Liver (tissue), 9 donors: ENCODE data around the gene ARHGAP6. TPM values are rescaled to one million over a fixed set of nuclear protein-coding genes. Genes with fewer than 3 reads are reported as not detected.

Experiments
- DNase-seq: peaks from one replicate; pipeline ENCODE4 v3.0.0-alpha.2; 2017; ENCODE audit warnings: low spot score
- H3K27ac ChIP-seq, 2 donors: one replicate each; pipeline ENCODE4 v1.7.0; 2013; ENCODE audit warnings: inconsistent platforms in 2 of 2, low read length in 2 of 2, control low read depth in 1 of 2, low read depth in 1 of 2, mild to moderate bottlenecking in 1 of 2
- H3K27me3 ChIP-seq, 4 donors: one replicate each; pipeline versions ENCODE4 v1.6.1 to v1.7.0; 2013; ENCODE audit warnings: low read length in 3 of 4, inconsistent platforms in 1 of 4, mild to moderate bottlenecking in 1 of 4, moderate library complexity in 1 of 4; ENCODE audit not compliant: control insufficient read depth in 4 of 4, insufficient read depth in 4 of 4
- H3K36me3 ChIP-seq, 4 donors: one replicate each; pipeline versions ENCODE4 v1.6.1 to v1.7.0; 2013; ENCODE audit warnings: low read length in 3 of 4, mild to moderate bottlenecking in 3 of 4, low read depth in 1 of 4, moderate library complexity in 1 of 4; ENCODE audit not compliant: control insufficient read depth in 4 of 4, insufficient read depth in 3 of 4
- H3K4me1 ChIP-seq, 4 donors: one replicate each; pipeline versions ENCODE4 v1.6.1 to v1.7.0; 2013; ENCODE audit warnings: low read length in 3 of 4, mild to moderate bottlenecking in 3 of 4, moderate library complexity in 1 of 4; ENCODE audit not compliant: control insufficient read depth in 4 of 4, insufficient read depth in 4 of 4
- H3K4me3 ChIP-seq, 3 donors: one replicate each; pipeline versions ENCODE4 v1.6.1 to v1.7.0; 2013; ENCODE audit warnings: low read length in 3 of 3, control low read depth in 1 of 3, low read depth in 1 of 3, mild to moderate bottlenecking in 1 of 3
- H3K9ac ChIP-seq, 2 donors: one replicate each; pipeline ENCODE4 v1.7.0; 2013; ENCODE audit warnings: low read length in 2 of 2, mild to moderate bottlenecking in 2 of 2, moderate library complexity in 2 of 2, control low read depth in 1 of 2, low read depth in 1 of 2
- H3K9me3 ChIP-seq, 4 donors: one replicate each; pipeline versions ENCODE4 v1.6.1 to v1.7.0; 2013; ENCODE audit warnings: low read length in 3 of 4; ENCODE audit not compliant: control insufficient read depth in 4 of 4
- EGR1 ChIP-seq, 2 donors: IDR thresholded peaks; 2 replicates each; pipeline ENCODE4 v1.6.1; 2016 to 2018; ENCODE audit warnings: antibody characterized with exemption in 2 of 2, low read depth in 2 of 2
- FOXA1 ChIP-seq: IDR thresholded peaks from 2 replicates; pipeline ENCODE4 v1.6.1; 2016; ENCODE audit warnings: antibody characterized with exemption
- FOXA2 ChIP-seq: IDR thresholded peaks from 2 replicates; pipeline ENCODE4 v1.6.1; 2016; ENCODE audit warnings: antibody characterized with exemption
- GABPA ChIP-seq, 2 donors: IDR thresholded peaks in 1 of 2; conservative IDR thresholded peaks in 1 of 2; 2 replicates each; pipeline ENCODE4 v1.6.1; 2016; ENCODE audit warnings: antibody characterized with exemption in 2 of 2, mild to moderate bottlenecking in 1 of 2, moderate library complexity in 1 of 2
- HNF4A ChIP-seq, 2 donors: conservative IDR thresholded peaks; 2 replicates each; pipeline ENCODE4 v1.6.1; 2016; ENCODE audit warnings: antibody characterized with exemption in 2 of 2, mild to moderate bottlenecking in 2 of 2
- HNF4G ChIP-seq: IDR thresholded peaks from 2 replicates; pipeline ENCODE4 v1.6.1; 2016; ENCODE audit warnings: antibody characterized with exemption
- RAD21 ChIP-seq, 2 donors: IDR thresholded peaks; 2 replicates each; pipeline ENCODE4 v1.6.1; 2016; ENCODE audit warnings: antibody characterized with exemption in 2 of 2, mild to moderate bottlenecking in 2 of 2
- RXRA ChIP-seq, 2 donors: IDR thresholded peaks; 2 replicates each; pipeline ENCODE4 v1.6.1; 2017 to 2018; ENCODE audit warnings: antibody characterized with exemption in 2 of 2, mild to moderate bottlenecking in 1 of 2
- SP1 ChIP-seq: IDR thresholded peaks from 2 replicates; pipeline ENCODE4 v1.6.1; 2018; ENCODE audit warnings: antibody characterized with exemption, mild to moderate bottlenecking
- TAF1 ChIP-seq: conservative IDR thresholded peaks from 2 replicates; pipeline ENCODE4 v1.6.1; 2016; ENCODE audit warnings: antibody characterized with exemption, mild to moderate bottlenecking
- YY1 ChIP-seq: IDR thresholded peaks from 2 replicates; pipeline ENCODE4 v1.6.1; 2016; ENCODE audit warnings: antibody characterized with exemption, mild to moderate bottlenecking
- ZBTB33 ChIP-seq: IDR thresholded peaks from 2 replicates; pipeline ENCODE4 v1.6.1; 2016; ENCODE audit warnings: antibody characterized with exemption
- WGBS: extraction: QIAGEN DNeasy Blood & Tissue Kit; methylation state at CpG from one replicate; pipeline ENCODE4 v1.1.7; 2013; 5-methylcytosine and 5-hydroxymethylcytosine counted together
- polyA plus RNA-seq, 2 donors: library from polyadenylated mRNA; stranded (reverse) in 1 of 2; unstranded in 1 of 2; fragments of 200-250 nt in 1 of 2; fragments of >200 nt in 1 of 2; fragmentation: Nextera tagmentation in 1 of 2; extraction: Ambion mirVana in 1 of 2; gene quantifications; one replicate each; pipeline versions ENCODE4 v1.2.1 to v1.2.3, GENCODE V29; 2013 to 2015
- total RNA-seq, 2 donors: library from RNA; depleted of rRNA; stranded (reverse); fragments of >200 nt; gene quantifications; one replicate each; pipeline ENCODE4 v1.2.3, GENCODE V29; 2014
- TF ChIP-seq, protein P1 (sequence below): IDR thresholded peaks from 2 replicates; pipeline ENCODE4 v1.6.1; 2016; ENCODE audit warnings: antibody characterized with exemption
- TF ChIP-seq, protein P2 (sequence below): IDR thresholded peaks from 2 replicates; pipeline ENCODE4 v1.6.1; 2016; ENCODE audit warnings: antibody characterized with exemption, mild to moderate bottlenecking
- donor health status: healthy.
- donor health status: healthy.
- donor health status: healthy.
- donor health status: healthy.
- donor health status: healthy.

The ARHGAP6 gene
- total and polyA plus RNA-seq, 4 donors, result 0.10 to 2.2 (median 0.65) TPM

GRCh38 chrX:11465648-11466411, 199.9 kb downstream of the ARHGAP6 start:
- H3K9me3 ChIP-seq, result peaks cover 0 to 2% (median 0%) of the 10 kb centered on the region in 4 donors
- DNase-seq, result no peak
- H3K9ac ChIP-seq, result no peak overlapping the region
- H3K27me3 ChIP-seq, result no peaks in the 10 kb centered on the region
- 84% methylated on average over 5 of the region's 5 CpGs for WGBS
- no peak overlapping the region for H3K27ac ChIP-seq
- TF ChIP-seq ZBTB33 (no peak), GABPA (IDR thresholded peaks at IDR 0.05 in 1 of 2, conservative IDR thresholded peaks at IDR 0.05 in 1 of 2) (no peak), RXRA (IDR thresholded peaks at IDR 0.05) (no peak), TAF1 (no peak)
- TF ChIP-seq, protein P1, sequence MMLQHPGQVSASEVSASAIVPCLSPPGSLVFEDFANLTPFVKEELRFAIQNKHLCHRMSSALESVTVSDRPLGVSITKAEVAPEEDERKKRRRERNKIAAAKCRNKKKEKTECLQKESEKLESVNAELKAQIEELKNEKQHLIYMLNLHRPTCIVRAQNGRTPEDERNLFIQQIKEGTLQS, result no peak
- peaks cover 0 to 4% (median 0%) of the 10 kb centered on the region in 4 donors for H3K4me1 ChIP-seq
- H3K36me3 ChIP-seq, result no peaks in the 10 kb centered on the region
- no peak overlapping the region for H3K4me3 ChIP-seq

GRCh38 chrX:11464836-11465463, 200.8 kb downstream of the ARHGAP6 start:
- no peak for DNase-seq
- Histone ChIP-seq H3K27ac (no peak overlapping the region), H3K27me3 (no peaks in the 10 kb centered on the region), H3K4me3 (no peak overlapping the region), H3K9me3 (peaks cover 0 to 2% (median 0%) of the 10 kb centered on the region in 4 donors), H3K36me3 (no peaks in the 10 kb centered on the region), H3K9ac (no peak overlapping the region), H3K4me1 (no peaks in the 10 kb centered on the region)
- TF ChIP-seq RAD21 (IDR thresholded peaks at IDR 0.05), result no peak
- TF ChIP-seq YY1, result no peak
- TF ChIP-seq EGR1 (IDR thresholded peaks at IDR 0.05; ENCODE audit: low read depth in 2 of 2), result no peak
- TF ChIP-seq HNF4G, result no peak
- no peak for TF ChIP-seq FOXA2
- WGBS, result 89% methylated on average over 8 of the region's 8 CpGs

- Histone ChIP-seq H3K9me3 (peaks cover 0 to 2% (median 0%) of the 10 kb centered on the region in 4 donors), H3K9ac (no peak overlapping the region), H3K4me3 (no peak overlapping the region), H3K36me3 (no peaks in the 10 kb centered on the region), H3K27me3 (no peaks in the 10 kb centered on the region), H3K27ac (no peak overlapping the region), H3K4me1 (no peaks in the 10 kb centered on the region)
- TF ChIP-seq, protein P1, result no peak
- TF ChIP-seq RAD21 (IDR thresholded peaks at IDR 0.05) (no peak), ZBTB33 (no peak), TAF1 (no peak), FOXA1 (no peak), RXRA (IDR thresholded peaks at IDR 0.05) (no peak), SP1 (no peak), FOXA2 (no peak), HNF4A (conservative IDR thresholded peaks at IDR 0.05) (no peak), HNF4G (no peak)
- TF ChIP-seq, protein P2, sequence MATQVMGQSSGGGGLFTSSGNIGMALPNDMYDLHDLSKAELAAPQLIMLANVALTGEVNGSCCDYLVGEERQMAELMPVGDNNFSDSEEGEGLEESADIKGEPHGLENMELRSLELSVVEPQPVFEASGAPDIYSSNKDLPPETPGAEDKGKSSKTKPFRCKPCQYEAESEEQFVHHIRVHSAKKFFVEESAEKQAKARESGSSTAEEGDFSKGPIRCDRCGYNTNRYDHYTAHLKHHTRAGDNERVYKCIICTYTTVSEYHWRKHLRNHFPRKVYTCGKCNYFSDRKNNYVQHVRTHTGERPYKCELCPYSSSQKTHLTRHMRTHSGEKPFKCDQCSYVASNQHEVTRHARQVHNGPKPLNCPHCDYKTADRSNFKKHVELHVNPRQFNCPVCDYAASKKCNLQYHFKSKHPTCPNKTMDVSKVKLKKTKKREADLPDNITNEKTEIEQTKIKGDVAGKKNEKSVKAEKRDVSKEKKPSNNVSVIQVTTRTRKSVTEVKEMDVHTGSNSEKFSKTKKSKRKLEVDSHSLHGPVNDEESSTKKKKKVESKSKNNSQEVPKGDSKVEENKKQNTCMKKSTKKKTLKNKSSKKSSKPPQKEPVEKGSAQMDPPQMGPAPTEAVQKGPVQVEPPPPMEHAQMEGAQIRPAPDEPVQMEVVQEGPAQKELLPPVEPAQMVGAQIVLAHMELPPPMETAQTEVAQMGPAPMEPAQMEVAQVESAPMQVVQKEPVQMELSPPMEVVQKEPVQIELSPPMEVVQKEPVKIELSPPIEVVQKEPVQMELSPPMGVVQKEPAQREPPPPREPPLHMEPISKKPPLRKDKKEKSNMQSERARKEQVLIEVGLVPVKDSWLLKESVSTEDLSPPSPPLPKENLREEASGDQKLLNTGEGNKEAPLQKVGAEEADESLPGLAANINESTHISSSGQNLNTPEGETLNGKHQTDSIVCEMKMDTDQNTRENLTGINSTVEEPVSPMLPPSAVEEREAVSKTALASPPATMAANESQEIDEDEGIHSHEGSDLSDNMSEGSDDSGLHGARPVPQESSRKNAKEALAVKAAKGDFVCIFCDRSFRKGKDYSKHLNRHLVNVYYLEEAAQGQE, result no peak
- WGBS, result 80% methylated on average over 1 of the region's 1 CpG
- DNase-seq, result no peak
Measured at GRCh38 chrX:11464380-11464779, 201.3 kb downstream of the ARHGAP6 start.
